Activated naive CD8-positive, alpha-beta T cell treated with anti-CD3 and anti-CD28 coated beads, Interleukin-2, amount 50 U/mL, for 24 hours (primary cell): Measurements from ENCODE around the gene UGT1A6.

Experiments used
- ATAC-seq: fragments of 150-1000 bp; cut with Tn5 transposase; one replicate; pipeline ENCODE4 v1.10.0; 2021
- DNase-seq: peaks from one replicate; pipeline ENCODE4 v3.0.0; 2021
- H3K27ac Mint-ChIP-seq: one replicate; pipeline ENCODE4 v1.8.0; 2021; ENCODE audit warnings: mild to moderate bottlenecking, mixed read lengths
- H3K27me3 Mint-ChIP-seq: one replicate; pipeline ENCODE4 v1.8.0; 2021; ENCODE audit warnings: mixed read lengths
- H3K36me3 Mint-ChIP-seq: one replicate; pipeline ENCODE4 v1.8.0; 2021; ENCODE audit warnings: low read depth, mixed read lengths
- H3K4me1 Mint-ChIP-seq: one replicate; pipeline ENCODE4 v1.8.0; 2021; ENCODE audit warnings: mixed read lengths
- H3K4me3 Mint-ChIP-seq: one replicate; pipeline ENCODE4 v1.8.0; 2021; ENCODE audit warnings: mild to moderate bottlenecking, moderate library complexity, mixed read lengths
- H3K9me3 Mint-ChIP-seq: one replicate; pipeline ENCODE4 v1.8.0; 2021; ENCODE audit warnings: mixed read lengths

The UGT1A6 gene

DNA sequence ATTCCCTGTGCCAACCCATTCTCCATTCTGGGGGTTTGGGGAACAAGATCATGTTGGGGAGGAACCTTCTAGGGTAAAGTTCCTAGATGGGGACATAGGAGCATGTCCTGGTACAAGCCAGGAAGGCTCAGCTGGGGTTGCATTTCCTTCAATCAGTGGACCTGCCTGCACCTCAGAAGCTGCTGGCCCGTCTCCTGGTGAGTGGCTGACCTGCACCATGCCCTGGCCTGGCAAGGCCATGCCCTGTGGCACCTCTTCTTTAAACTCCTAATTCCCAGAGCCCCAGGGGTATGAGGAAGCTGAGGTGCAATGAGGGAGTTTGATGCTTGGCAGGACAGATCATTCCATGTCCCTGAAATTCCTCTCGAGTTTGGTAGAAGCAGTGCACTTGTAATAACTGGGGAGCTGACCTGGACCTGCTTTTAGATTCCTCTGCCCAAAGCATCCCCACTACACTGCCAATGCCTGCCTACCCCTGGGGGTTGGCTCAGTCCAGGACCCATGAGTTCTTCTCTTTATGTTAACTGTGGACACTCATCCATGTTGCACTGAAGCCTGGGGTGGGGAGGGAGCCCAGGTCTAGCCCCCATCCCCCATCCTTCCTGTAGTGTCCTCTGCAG lies 110.7 kb downstream of the UGT1A6 start:
- no peaks in the 10 kb centered on the region for H3K36me3 Mint-ChIP-seq
- ATAC-seq (no peak), DNase-seq (no peak)
- no peak overlapping the region for H3K4me3 Mint-ChIP-seq
- H3K9me3 Mint-ChIP-seq: peaks cover 6% of the 10 kb centered on the region
- peaks cover 17% of the 10 kb centered on the region for H3K27me3 Mint-ChIP-seq
- H3K27ac Mint-ChIP-seq: no peak overlapping the region
- no peaks in the 10 kb centered on the region for H3K4me1 Mint-ChIP-seq

DNA sequence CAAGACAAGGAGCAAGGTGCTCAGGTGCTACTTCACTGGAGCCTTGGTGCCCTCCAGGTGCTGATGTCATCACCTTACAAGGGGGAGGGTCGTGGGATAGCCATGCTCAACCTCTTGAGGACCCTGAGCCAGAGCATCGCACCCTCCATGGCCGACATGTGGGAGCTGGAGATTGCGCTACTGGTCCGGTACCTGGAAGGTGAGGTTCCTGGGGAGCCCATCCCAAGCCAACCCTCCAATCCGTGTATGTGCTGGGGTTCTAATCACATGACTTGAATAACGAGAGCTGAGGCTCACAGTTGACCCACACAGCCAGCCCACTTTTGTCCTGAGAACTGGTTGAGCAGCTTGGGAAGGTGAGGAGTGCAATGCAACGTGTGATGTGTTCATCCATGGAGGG lies 111.3 kb downstream of the UGT1A6 start:
- Mint-ChIP-seq H3K36me3 (no peaks in the 10 kb centered on the region), H3K9me3 (peaks cover 6% of the 10 kb centered on the region), H3K4me1 (no peaks in the 10 kb centered on the region), H3K27ac (no peak overlapping the region), H3K4me3 (no peak overlapping the region), H3K27me3 (peaks cover 17% of the 10 kb centered on the region)
- no peak for DNase-seq
- ATAC-seq: no peak

DNA sequence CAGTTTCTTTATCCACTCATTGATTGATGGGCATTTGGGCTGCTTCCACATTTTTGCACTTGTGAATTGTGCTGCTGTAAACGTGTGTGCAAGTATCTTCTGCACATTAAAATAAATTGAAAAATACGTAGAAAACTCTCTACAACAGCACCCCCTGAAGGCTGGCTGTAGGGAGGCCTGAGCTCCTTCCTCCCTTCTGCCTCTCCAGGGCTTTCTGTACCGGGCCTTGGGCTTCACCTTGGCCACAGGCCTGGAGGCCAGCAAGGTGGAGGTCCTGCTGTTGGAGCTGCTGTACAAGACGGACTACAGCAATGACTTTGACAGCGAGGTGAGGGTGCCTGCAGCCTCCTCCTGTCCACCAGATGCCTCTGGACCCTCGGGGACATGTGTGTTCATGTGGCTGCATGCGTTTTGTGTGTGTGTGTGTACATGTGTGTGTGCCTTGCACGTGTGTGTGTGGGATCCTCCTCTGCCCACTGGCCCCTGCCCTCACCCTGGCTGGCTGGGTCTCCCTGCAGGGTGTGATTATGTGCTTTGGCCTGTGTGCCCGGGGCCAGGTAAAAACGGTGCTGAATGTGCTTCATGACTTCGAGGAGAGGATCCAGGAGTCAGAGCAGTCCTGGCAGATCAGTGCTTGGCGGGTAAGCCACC lies 114.7 kb downstream of the UGT1A6 start:
- Mint-ChIP-seq H3K4me3 (no peak overlapping the region), H3K9me3 (no peaks in the 10 kb centered on the region), H3K36me3 (no peaks in the 10 kb centered on the region), H3K27ac (no peak overlapping the region), H3K27me3 (peaks cover 24% of the 10 kb centered on the region), H3K4me1 (no peaks in the 10 kb centered on the region)
- ATAC-seq (no peak), DNase-seq (no peak)

DNA sequence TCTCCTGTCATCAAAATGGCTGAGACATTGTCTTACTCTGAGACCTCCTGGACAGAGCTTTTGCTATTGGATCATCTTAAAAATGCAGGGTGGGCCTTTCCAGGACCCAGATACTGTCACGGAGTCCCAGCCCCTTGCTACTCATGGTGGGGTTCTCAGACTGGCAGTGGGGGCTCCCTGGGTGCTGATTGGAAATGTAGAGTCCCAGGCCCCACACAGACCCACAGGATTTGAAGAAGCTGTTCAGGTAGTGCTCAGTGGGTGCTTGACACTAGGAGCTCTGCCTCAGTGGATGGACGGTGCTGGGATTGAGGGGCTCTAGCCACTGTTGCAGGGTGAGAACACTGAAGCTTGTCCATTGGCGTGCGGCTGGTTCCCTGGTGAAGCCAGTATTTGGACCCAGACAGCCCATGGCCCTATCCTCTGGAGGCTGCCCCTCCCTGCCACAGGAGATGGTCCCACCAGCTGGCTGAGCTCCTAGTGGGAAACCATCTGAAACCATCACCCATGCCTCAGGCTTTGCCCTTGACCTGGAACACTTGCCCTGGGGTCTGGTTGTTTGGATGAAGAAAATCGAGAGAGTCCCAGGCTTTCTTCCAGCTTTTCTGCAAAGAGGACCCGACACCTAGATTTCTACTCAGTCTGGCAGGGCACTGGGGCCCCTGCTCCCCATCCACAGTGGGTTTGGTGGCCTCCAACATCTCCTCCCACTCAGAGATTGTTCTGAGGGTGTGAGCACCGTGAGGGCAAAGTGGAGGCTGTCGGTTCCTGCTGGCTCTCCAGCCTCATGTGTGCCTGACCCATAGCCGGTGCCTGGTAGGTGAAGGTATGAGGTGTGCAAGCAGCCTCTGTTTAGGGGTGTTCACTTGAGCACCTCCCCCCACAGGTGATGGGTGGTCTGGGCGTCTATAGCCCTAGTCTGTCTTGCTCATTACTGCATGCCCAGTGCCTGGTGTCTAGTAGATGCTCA lies 115.6 kb downstream of the UGT1A6 start:
- Mint-ChIP-seq H3K27ac (no peak overlapping the region), H3K36me3 (no peaks in the 10 kb centered on the region), H3K27me3 (peaks cover 15% of the 10 kb centered on the region), H3K4me3 (no peak overlapping the region), H3K9me3 (no peaks in the 10 kb centered on the region), H3K4me1 (no peaks in the 10 kb centered on the region)
- DNase-seq: no peak
- no peak for ATAC-seq

DNA sequence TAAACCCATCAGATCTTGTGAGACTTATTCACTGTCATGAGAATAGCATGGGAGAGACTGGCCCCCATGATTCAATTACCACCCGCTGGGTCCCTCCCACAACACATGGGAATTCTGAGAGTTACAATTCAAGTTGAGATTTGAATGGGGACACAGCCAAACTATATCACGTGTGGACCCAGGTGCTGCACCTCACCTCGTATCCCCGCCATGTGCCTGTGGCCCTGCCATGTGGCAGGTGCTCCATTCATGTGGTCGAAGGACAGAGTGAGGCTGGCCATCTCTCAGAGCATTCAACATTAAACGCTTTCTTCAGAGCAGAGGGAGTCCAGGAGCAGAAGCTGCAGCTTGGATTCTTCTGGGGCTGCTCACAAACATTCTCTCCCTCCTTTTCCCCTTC lies 117.7 kb downstream of the UGT1A6 start:
- Mint-ChIP-seq H3K27ac (no peak overlapping the region), H3K4me1 (no peaks in the 10 kb centered on the region), H3K9me3 (no peaks in the 10 kb centered on the region), H3K36me3 (no peaks in the 10 kb centered on the region), H3K27me3 (peaks cover 7% of the 10 kb centered on the region), H3K4me3 (no peak overlapping the region)
- DNase-seq (no peak), ATAC-seq (no peak)

DNA sequence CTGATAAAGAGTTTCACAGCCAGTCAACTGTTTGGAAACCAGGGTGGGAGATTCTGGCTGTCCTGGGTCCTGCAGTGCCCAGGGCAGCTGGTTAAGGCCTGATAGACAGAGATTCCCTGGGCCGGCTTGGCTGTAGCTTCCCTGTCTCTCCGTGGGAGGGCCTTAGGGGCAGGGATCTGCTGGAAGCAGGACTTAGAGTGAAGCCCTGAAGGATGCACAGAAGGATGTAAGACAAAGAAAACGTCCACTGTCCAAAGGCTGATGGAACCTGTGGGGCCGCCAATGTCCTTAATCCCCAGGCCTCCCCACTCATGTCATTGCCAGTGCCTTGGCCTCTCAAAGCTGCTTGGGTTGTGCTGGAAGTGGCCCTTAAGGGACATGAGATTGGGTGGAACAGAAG lies 118.4 kb downstream of the UGT1A6 start:
- ATAC-seq (no peak), DNase-seq (no peak)
- Mint-ChIP-seq H3K4me3 (no peak overlapping the region), H3K27me3 (peaks cover 7% of the 10 kb centered on the region), H3K4me1 (no peaks in the 10 kb centered on the region), H3K27ac (no peak overlapping the region), H3K36me3 (no peaks in the 10 kb centered on the region), H3K9me3 (no peaks in the 10 kb centered on the region)

DNA sequence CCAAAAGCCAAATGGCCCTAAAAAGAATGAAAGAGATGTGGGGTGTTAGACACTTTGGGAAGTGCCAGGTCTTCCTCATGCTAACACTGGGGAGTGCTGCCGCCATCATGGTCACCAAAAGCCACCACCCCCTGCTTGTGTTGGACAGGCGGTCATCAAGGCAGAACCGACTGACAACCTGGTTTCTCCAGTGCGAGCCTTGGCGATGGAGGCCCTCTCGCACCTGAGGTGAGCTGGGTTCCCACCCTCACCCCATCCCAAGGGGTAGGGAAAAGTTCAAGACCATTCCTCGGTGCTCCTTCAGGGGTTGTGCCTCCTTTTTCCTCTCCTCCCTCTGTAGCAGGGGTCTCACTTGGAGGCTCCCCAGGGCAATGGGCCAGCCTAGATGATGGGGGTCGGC lies 119.0 kb downstream of the UGT1A6 start:
- no peak overlapping the region for H3K4me3 Mint-ChIP-seq
- no peak overlapping the region for H3K27ac Mint-ChIP-seq
- H3K27me3 Mint-ChIP-seq: peaks cover 7% of the 10 kb centered on the region
- H3K9me3 Mint-ChIP-seq: no peaks in the 10 kb centered on the region
- no peaks in the 10 kb centered on the region for H3K4me1 Mint-ChIP-seq
- DNase-seq (no peak), ATAC-seq (no peak)
- no peaks in the 10 kb centered on the region for H3K36me3 Mint-ChIP-seq

DNA sequence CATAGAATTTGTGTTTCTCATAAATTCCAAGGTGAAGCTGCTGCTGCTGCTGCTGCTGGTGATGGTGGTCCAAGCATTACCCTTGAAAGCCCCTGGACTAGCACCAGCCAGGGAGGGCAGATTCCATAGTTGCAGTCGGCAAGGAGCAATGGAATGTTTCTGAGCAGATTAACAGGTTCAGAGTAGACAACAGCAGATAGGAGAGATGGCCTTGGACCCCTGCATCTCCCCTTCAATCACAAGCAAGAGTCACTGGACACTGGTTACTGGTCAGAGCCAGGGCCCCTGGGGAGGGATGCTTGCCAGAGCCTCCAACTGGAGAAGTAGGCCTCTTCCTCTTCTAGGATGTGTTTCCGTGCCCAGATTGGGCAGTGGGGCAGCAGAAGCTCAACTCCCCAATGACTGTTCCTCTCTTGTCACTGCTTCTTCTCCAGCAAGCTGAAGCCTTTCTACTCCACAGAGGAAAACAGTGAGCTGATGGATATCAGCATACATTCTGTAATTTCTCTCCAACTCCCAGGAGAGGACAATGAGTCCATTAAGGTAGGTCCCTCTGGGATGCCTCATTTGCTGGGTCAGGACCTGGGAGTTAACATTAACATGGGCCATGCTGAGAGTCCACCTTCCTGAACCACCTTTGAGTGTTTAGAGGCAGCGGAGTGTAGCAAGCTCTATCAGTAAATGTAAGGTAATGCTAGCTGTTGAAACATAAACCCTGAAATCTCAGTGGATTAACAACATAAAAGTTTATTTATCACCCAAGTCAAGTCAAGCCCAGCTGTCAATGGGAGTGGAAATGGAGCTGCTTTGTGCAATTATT lies 120.8 kb downstream of the UGT1A6 start:
- ATAC-seq: no peak
- Mint-ChIP-seq H3K27ac (no peak overlapping the region), H3K9me3 (no peaks in the 10 kb centered on the region), H3K4me1 (no peaks in the 10 kb centered on the region), H3K27me3 (peaks cover 10% of the 10 kb centered on the region), H3K4me3 (no peak overlapping the region), H3K36me3 (no peaks in the 10 kb centered on the region)
- no peak for DNase-seq

DNA sequence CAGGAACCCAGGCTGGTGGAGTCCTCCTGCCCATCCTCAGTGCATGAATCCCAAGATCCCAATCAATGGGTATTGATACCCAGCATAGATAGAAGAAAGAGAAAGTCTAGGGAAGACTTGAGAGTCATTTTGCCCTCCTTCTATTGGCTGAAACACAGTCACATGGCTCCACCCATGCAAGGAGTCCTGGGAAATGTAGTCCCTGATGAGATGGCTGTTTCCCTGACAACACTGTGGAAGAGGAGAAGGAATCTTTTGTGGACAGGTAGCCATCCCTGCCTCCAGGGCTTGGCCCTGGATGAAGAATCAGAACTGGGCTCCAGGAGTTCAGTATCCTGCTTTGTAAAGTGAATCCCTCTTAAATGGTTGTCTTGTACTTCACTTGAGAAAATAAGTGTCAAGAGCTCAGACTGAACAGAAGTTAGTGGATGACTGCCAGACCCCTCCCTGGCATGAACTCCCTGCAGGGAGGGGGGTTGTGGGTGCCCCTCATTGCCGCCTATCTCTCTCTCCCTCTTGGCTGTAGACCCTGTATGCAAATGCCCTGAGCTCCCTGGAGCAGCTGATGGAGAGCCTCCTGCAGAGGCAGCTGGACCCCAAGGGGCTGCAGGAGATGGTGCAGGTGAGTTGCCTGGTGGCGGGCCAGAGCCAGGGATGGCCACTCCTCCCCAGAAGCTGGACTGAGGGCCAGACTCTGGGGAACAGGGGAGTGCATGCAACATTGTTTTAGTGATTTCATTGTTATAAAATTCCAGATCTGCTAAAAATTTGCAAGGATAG lies 121.6 kb downstream of the UGT1A6 start:
- H3K9me3 Mint-ChIP-seq: no peaks in the 10 kb centered on the region
- no peak overlapping the region for H3K27ac Mint-ChIP-seq
- H3K4me3 Mint-ChIP-seq: no peak overlapping the region
- peaks cover 10% of the 10 kb centered on the region for H3K27me3 Mint-ChIP-seq
- no peaks in the 10 kb centered on the region for H3K4me1 Mint-ChIP-seq
- no peak for DNase-seq
- ATAC-seq: no peak
- no peaks in the 10 kb centered on the region for H3K36me3 Mint-ChIP-seq

DNA sequence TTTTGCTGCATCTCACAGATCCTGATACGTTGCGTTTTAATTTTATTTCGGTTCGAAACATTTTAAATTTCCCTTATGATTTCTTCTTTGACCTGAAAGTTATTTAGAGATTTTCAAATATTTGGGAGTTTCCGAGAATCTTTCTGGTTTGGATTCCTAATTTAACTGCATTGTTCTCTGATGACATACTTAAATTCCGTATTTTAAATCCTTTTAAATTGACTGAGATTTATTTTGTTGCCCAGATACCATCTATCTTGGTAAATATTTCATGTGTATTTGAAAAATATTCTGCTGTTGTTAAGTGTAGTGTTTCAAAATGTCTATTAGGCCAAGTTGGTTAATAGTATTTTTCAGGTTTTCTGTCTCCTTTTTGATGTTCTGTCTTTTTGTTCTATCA lies 123.2 kb downstream of the UGT1A6 start:
- Mint-ChIP-seq H3K4me1 (no peaks in the 10 kb centered on the region), H3K27me3 (peaks cover 5% of the 10 kb centered on the region), H3K36me3 (no peaks in the 10 kb centered on the region), H3K4me3 (no peak overlapping the region), H3K27ac (no peak overlapping the region), H3K9me3 (no peaks in the 10 kb centered on the region)
- ATAC-seq (no peak), DNase-seq (no peak)

DNA sequence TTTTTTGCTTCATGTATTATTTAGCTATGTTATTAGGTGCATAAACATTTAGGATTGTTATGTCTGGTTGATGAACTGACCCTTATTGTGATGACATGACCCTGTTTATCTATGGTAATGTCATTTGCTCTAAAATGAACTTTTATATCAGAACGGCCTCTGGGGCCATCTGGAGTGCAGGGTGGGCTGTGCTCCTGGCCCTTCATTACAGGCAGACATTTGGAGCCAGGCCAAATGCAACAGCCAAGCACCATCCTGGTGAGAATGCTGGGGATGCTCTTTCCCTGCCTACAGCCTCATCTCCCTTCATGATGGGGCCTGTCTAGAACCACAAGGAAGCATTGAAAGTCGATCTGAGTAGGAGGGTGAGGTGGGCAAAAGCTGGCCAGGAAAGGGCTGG lies 123.6 kb downstream of the UGT1A6 start:
- Mint-ChIP-seq H3K9me3 (no peaks in the 10 kb centered on the region), H3K27me3 (peaks cover 5% of the 10 kb centered on the region), H3K4me3 (no peak overlapping the region), H3K36me3 (no peaks in the 10 kb centered on the region), H3K4me1 (no peaks in the 10 kb centered on the region), H3K27ac (no peak overlapping the region)
- DNase-seq: no peak
- no peak for ATAC-seq

DNA sequence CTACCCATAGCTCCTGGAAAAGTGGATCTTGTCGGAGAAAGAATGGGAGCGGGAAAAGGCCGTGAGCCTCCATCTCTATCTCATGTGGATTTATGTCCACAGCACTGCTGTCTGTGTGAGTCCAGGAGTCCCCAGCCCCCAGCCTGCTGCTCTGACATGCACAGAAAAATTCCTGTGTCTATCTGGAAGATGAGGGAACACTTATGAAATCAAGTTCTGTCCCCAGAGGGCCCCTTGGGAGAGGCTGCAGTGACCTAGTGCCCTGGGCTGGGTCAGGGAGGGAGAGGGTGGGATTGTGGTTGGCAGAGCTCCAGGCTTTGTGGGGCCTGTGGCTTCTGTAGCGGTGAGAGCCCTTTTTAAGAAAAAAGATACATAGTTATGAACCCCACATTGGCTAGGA lies 124.1 kb downstream of the UGT1A6 start:
- Mint-ChIP-seq H3K27me3 (peaks cover 5% of the 10 kb centered on the region), H3K4me1 (no peaks in the 10 kb centered on the region), H3K27ac (no peak overlapping the region), H3K4me3 (no peak overlapping the region), H3K9me3 (no peaks in the 10 kb centered on the region), H3K36me3 (no peaks in the 10 kb centered on the region)
- DNase-seq (no peak), ATAC-seq (no peak)

DNA sequence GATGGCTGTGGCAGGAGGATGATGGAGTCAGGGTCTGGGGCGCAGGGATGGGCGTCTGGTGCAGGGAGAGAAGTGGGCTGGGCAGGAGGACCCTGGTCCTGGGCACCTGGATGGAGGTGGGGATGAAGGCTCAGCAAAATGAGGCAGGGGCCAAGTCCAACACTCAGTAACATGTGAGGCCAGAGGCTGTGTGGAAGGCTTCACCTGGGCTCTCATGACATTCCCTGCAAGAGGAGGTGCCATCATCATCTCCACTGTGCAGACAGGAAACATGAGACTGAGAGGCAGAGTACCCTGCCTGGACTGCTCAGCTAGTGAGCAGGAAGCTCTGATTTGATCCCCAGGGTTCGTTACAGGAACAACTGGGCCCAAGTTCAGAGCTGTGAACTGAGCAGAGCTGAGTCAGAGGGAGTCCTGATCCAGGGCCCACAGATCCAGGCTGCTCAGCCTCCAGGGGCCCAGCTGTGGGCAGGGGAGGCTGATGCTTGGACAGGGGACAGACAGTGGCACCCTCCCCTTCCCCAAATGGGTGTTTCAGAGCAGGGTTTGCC lies 124.7 kb downstream of the UGT1A6 start:
- Mint-ChIP-seq H3K36me3 (no peaks in the 10 kb centered on the region), H3K9me3 (no peaks in the 10 kb centered on the region), H3K27ac (no peak overlapping the region), H3K4me3 (no peak overlapping the region), H3K4me1 (no peaks in the 10 kb centered on the region), H3K27me3 (peaks cover 3% of the 10 kb centered on the region)
- DNase-seq (no peak), ATAC-seq (no peak)
